Mammary epithelial cell (primary cell): ENCODE data around the gene AOAH.

ENCODE experiments used
- CTCF ChIP-seq, 2 donors: IDR thresholded peaks in 1 of 2; conservative IDR thresholded peaks in 1 of 2; 2 replicates each; pipeline ENCODE4 v1.5.1; 2011 to 2012; ENCODE audit warnings: inconsistent platforms in 2 of 2, low read length in 2 of 2, mild to moderate bottlenecking in 2 of 2, control low read depth in 1 of 2, low read depth in 1 of 2; ENCODE audit not compliant: insufficient read depth in 1 of 2; ENCODE audit errors: extremely low read depth in 1 of 2
- EZH2 ChIP-seq: IDR thresholded peaks from 2 replicates; pipeline ENCODE4 v1.6.1; 2012; ENCODE audit warnings: low read length, inconsistent platforms, borderline replicate concordance

GRCh38 chr7:36766451-36766850 is 42.2 kb upstream of the AOAH start:
- TF ChIP-seq CTCF (conservative IDR thresholded peaks at IDR 0.05 in 1 of 2, IDR thresholded peaks at IDR 0.05 in 1 of 2; ENCODE audit: extremely low read depth in 1 of 2, insufficient read depth in 1 of 2, low read depth in 1 of 2, low read length in 2 of 2), result no peak
- no peak for TF ChIP-seq EZH2
